IPS-20b (cell line): ENCODE measurements around the gene SZRD1.

ENCODE experiments used
- H3K27ac ChIP-seq: one replicate; pipeline ENCODE4 v1.5.1; 2013; ENCODE audit warnings: low read length
- H3K27me3 ChIP-seq: 2 replicates; pipeline ENCODE4 v1.6.1; 2013; ENCODE audit warnings: mild to moderate bottlenecking, low read length, inconsistent platforms; ENCODE audit not compliant: insufficient read depth
- H3K36me3 ChIP-seq: 2 replicates; pipeline ENCODE4 v1.6.1; 2013; ENCODE audit warnings: low read depth, mild to moderate bottlenecking, inconsistent platforms, low read length, moderate library complexity; ENCODE audit not compliant: insufficient read depth
- H3K4me1 ChIP-seq: 2 replicates; pipeline ENCODE4 v1.6.1; 2013; ENCODE audit warnings: mild to moderate bottlenecking, control low read depth, inconsistent platforms, low read length, moderate library complexity; ENCODE audit not compliant: insufficient read depth
- H3K4me3 ChIP-seq: 2 replicates; pipeline ENCODE4 v1.5.1; 2013; ENCODE audit warnings: mild to moderate bottlenecking, low read length, inconsistent platforms
- H3K9ac ChIP-seq: 2 replicates; pipeline ENCODE4 v1.6.1; 2013; ENCODE audit warnings: low read depth, mild to moderate bottlenecking, inconsistent platforms, low read length, moderate library complexity
- H3K9me3 ChIP-seq: 2 replicates; pipeline ENCODE4 v1.6.1; 2013; ENCODE audit warnings: mild to moderate bottlenecking, low read depth, low read length, inconsistent platforms; ENCODE audit not compliant: insufficient read depth

Gene SZRD1

DNA sequence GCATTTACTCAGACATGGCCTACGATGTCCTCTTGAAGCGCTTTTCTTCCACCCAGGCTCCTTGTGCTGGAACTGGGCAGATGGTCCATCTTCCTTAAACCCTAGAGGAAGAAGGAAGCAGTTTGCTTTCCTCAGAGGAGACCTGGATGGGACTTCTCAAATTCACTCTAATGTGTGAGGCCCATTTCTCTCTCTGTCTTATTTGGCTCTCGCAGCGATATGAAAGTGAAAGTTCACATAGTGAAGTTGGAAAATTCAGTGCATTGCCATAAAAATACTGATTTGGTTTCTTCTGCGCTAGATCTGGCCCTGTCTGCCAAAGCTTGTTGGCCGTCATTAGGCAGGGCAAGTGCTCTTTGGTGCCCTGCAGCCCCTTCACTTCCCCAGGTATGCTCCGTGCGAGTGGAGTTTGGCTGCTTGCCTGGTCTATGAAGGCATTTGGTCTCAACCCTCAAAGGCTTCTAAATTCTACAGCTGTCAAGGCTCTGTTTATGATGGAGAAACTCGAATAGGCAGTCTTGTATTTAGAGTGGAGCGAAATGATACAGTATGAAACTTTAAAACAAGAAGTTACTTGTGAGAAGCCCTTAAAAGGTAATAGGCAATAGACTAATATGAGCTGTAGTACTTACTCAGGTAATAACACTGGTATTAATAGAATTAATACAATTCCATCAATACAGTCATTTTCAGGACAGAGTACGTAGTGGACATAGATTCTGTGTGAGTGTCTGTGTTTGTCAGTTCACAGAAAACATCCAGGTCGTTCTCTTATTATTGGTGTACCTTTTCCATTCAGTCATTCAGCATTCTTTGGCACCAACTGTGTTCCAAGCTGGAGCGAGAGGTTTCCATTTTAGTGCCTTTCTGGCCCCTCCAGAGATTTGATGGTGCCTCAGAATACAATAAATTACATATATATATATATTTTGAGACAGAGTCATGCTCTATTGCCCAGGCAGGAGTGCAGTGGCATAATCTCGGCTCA is 20.5 kb downstream of the SZRD1 start:
- Histone ChIP-seq H3K27ac (no peak overlapping the region), H3K9me3 (no peaks in the 10 kb centered on the region), H3K4me1 (peaks cover 34% of the 10 kb centered on the region), H3K27me3 (no peaks in the 10 kb centered on the region), H3K9ac (no peak overlapping the region), H3K36me3 (no peaks in the 10 kb centered on the region), H3K4me3 (no peak overlapping the region)

DNA sequence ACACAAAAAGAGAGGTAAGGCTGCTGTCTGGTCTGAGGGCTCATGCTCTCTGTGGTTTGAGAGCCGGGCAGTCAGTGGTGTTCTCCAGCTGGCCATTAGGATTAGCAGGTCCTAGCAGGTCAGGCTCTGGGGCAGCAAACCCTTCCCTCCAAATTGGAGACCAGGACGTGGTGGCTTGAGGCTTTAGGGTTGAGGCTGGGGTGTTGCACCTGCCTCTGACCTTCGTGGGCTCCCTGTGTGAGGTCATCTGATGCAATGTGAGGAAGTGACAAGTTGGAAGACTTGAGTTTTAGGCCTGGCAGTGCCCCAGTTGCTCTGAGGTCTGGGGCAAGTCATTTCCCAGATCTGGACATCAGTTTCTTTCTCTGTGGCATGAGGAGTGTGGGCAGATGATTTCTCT is 24.4 kb downstream of the SZRD1 start:
- H3K9me3 ChIP-seq = no peaks in the 10 kb centered on the region
- H3K27me3 ChIP-seq = no peaks in the 10 kb centered on the region
- peaks cover 31% of the 10 kb centered on the region for H3K36me3 ChIP-seq
- H3K27ac ChIP-seq = no peak overlapping the region
- peaks cover 15% of the 10 kb centered on the region for H3K4me1 ChIP-seq
- H3K4me3 ChIP-seq = no peak overlapping the region
- H3K9ac ChIP-seq = no peak overlapping the region

- Histone ChIP-seq H3K27ac (no peak overlapping the region), H3K4me3 (no peak overlapping the region), H3K9ac (no peak overlapping the region), H3K36me3 (peaks cover 41% of the 10 kb centered on the region), H3K9me3 (no peaks in the 10 kb centered on the region), H3K27me3 (no peaks in the 10 kb centered on the region), H3K4me1 (peaks cover 15% of the 10 kb centered on the region)
Observed at GRCh38 chr1:16392740-16393569, 25.9 kb downstream of the SZRD1 start.

DNA sequence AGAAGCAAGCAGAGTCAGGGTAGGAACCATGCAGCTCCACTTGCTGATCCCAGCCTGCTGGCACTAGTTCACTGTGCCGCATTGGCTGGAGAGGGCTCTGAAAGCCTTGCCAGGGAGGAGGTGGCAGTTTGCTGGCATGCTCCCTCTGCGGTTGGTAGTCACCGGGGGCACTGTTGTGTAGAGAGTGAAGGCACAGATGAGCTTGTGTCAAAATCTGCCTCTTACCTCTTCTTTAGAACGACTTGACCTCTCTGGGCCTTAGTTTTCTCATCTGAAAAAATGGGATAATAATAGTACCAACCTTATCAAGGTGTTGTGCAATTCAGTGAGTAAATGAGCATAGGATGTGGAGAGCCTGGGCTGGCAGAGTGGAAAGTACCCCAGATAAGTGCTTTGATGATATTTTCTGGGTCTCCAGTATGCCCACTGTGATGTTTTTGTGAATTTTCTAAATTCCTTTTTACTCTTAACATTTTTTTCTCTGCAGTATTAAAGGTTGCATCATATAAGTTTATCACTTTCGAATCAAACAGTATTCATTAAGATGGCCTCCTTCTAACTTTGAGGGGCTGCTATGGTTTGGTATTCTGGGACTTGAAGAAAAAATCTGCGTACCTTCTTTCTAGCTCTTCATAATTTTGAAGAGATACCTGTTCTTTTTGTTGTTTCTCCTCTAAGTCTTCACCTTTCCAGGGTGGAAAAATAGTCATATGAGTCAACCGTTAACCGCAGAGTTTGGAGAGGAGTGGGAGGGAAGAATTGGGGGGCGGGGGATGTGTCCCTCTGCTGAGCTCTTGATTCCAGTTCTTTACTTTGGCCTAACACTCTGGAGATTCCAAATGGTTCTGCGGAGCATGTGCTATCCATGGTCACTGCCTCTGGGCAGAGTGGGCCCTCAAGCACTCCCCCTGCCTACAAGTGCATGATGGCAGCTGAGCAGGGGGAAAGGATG is 26.8 kb downstream of the SZRD1 start:
- H3K9me3 ChIP-seq = no peaks in the 10 kb centered on the region
- H3K4me1 ChIP-seq = peaks cover 15% of the 10 kb centered on the region
- no peak overlapping the region for H3K4me3 ChIP-seq
- H3K27me3 ChIP-seq = no peaks in the 10 kb centered on the region
- H3K36me3 ChIP-seq = peaks cover 46% of the 10 kb centered on the region
- no peak overlapping the region for H3K9ac ChIP-seq
- no peak overlapping the region for H3K27ac ChIP-seq

DNA sequence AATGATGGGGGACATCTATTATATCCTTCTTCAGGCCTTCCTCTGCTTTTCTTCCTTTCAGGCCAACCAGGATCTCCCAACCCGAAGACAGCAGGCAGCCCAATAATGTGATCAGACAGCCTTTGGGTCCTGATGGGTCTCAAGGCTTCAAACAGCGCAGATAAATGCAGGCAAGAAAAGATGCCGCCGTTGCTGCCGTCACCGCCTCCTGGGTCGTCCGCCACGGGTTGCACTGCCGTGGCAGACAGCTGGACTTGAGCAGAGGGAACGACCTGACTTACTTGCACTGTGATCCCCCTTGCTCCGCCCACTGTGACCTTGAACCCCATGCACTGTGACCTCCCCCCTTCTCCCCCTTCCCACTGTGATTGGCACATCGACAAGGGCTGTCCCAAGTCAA is 27.9 kb downstream of the SZRD1 start:
- Histone ChIP-seq H3K36me3 (peaks cover 49% of the 10 kb centered on the region), H3K27ac (no peak overlapping the region), H3K4me3 (no peak overlapping the region), H3K9ac (no peak overlapping the region), H3K9me3 (no peaks in the 10 kb centered on the region), H3K27me3 (no peaks in the 10 kb centered on the region), H3K4me1 (peaks cover 15% of the 10 kb centered on the region)

GRCh38 chr1:16396591-16396990 is 29.5 kb downstream of the SZRD1 start:
- peaks cover 49% of the 10 kb centered on the region for H3K36me3 ChIP-seq
- no peak overlapping the region for H3K9ac ChIP-seq
- peaks cover 12% of the 10 kb centered on the region for H3K4me1 ChIP-seq
- no peaks in the 10 kb centered on the region for H3K27me3 ChIP-seq
- no peak overlapping the region for H3K27ac ChIP-seq
- H3K4me3 ChIP-seq = no peak overlapping the region
- H3K9me3 ChIP-seq = no peaks in the 10 kb centered on the region

- H3K27ac ChIP-seq = no peak overlapping the region
- peaks cover 49% of the 10 kb centered on the region for H3K36me3 ChIP-seq
Observed at GRCh38 chr1:16397120-16397519, 30.1 kb downstream of the SZRD1 start.

GRCh38 chr1:16398371-16398953 is 31.4 kb downstream of the SZRD1 start:
- Histone ChIP-seq H3K27ac (no peak overlapping the region), H3K4me1 (no peaks in the 10 kb centered on the region), H3K36me3 (peaks cover 47% of the 10 kb centered on the region), H3K9me3 (no peaks in the 10 kb centered on the region), H3K27me3 (no peaks in the 10 kb centered on the region), H3K9ac (no peak overlapping the region), H3K4me3 (no peak overlapping the region)

More at GRCh38 chr1:16397120-16397519, 30.1 kb downstream of the SZRD1 start:
- H3K27me3 ChIP-seq = no peaks in the 10 kb centered on the region
- H3K9me3 ChIP-seq = no peaks in the 10 kb centered on the region
- no peak overlapping the region for H3K4me3 ChIP-seq
- H3K9ac ChIP-seq = no peak overlapping the region
- peaks cover 7% of the 10 kb centered on the region for H3K4me1 ChIP-seq

- Histone ChIP-seq H3K9ac (no peak overlapping the region), H3K27ac (no peak overlapping the region), H3K27me3 (no peaks in the 10 kb centered on the region), H3K4me1 (no peaks in the 10 kb centered on the region), H3K36me3 (peaks cover 8% of the 10 kb centered on the region), H3K9me3 (no peaks in the 10 kb centered on the region), H3K4me3 (no peak overlapping the region)
Observed at GRCh38 chr1:16402742-16403141, 35.7 kb downstream of the SZRD1 start.

DNA sequence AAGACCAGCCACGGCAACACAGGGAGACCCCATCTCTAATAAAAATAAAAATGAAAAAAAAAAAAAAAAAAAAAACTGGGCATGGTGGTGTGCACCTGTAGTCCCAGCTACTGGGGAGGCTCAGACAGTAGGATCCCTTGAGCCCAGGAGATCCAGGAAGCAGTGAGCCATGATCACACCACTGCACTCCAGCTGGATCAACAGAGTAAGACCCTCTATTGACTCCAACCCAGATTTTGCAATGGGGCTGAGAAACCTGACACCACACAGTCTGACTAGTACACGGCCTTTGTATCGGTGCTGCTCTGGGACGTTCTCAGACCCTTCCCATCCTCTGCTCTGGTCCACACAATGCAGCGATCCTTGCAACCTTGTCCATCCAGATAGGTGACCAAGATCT is 38.4 kb downstream of the SZRD1 start:
- Histone ChIP-seq H3K9me3 (no peaks in the 10 kb centered on the region), H3K4me1 (no peaks in the 10 kb centered on the region), H3K9ac (no peak overlapping the region), H3K27ac (no peak overlapping the region), H3K27me3 (no peaks in the 10 kb centered on the region), H3K36me3 (no peaks in the 10 kb centered on the region), H3K4me3 (no peak overlapping the region)

GRCh38 chr1:16406868-16407267 is 39.8 kb downstream of the SZRD1 start:
- no peaks in the 10 kb centered on the region for H3K4me1 ChIP-seq
- H3K36me3 ChIP-seq = no peaks in the 10 kb centered on the region
- no peak overlapping the region for H3K9ac ChIP-seq
- H3K27me3 ChIP-seq = no peaks in the 10 kb centered on the region
- H3K27ac ChIP-seq = no peak overlapping the region
- H3K9me3 ChIP-seq = no peaks in the 10 kb centered on the region
- no peak overlapping the region for H3K4me3 ChIP-seq
